ENCODE results near the gene PRF1.

DNA sequence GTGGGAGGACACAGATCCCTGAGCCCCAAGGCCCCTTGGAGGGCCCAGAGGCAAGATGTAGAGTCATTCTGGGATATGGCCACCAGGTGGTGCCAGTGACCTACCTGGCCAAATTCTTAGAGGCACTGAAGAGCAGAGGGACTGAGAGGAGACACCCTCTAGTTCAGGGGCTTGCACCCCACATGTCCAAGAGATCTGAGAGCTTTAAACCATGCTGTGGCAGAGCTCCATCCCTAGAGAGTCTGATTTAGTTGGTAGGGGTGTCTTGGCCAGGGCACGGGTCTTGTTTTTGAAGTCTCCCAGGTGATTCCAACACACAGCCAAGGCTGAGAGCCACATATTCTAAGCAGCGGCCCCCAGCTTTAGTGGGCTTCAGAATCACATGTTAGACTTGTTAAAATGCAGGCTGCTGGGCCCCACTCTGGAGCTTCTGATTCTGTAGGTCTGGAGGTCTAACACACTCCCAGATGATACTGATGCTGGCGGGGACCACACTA is 52.5 kb downstream of the PRF1 start:
- TF ChIP-seq POLR2A (IDR thresholded peaks at IDR 0.05), result no peak
- TF ChIP-seq, protein P1, sequence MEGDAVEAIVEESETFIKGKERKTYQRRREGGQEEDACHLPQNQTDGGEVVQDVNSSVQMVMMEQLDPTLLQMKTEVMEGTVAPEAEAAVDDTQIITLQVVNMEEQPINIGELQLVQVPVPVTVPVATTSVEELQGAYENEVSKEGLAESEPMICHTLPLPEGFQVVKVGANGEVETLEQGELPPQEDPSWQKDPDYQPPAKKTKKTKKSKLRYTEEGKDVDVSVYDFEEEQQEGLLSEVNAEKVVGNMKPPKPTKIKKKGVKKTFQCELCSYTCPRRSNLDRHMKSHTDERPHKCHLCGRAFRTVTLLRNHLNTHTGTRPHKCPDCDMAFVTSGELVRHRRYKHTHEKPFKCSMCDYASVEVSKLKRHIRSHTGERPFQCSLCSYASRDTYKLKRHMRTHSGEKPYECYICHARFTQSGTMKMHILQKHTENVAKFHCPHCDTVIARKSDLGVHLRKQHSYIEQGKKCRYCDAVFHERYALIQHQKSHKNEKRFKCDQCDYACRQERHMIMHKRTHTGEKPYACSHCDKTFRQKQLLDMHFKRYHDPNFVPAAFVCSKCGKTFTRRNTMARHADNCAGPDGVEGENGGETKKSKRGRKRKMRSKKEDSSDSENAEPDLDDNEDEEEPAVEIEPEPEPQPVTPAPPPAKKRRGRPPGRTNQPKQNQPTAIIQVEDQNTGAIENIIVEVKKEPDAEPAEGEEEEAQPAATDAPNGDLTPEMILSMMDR (IDR thresholded peaks at IDR 0.05 in 8 of 11, conservative IDR thresholded peaks at IDR 0.05 in 3 of 11), result peak; percentile 73 to 92 (median 89)
- no peak for TF ChIP-seq POLR2AphosphoS5 (IDR thresholded peaks at IDR 0.05)

Data from spleen (tissue), 7 donors.